GM12878 (cell line): ENCODE results near the gene MAP2K4. TPM values are rescaled to one million over a fixed set of nuclear protein-coding genes. Genes with fewer than 3 reads are reported as not detected.

ENCODE experiments used
- BCLAF1 ChIP-seq: fragments of 450-650 bp; IDR thresholded peaks from 2 replicates; pipeline ENCODE4 v1.6.1; 2017; ENCODE audit warnings: antibody characterized with exemption, mild to moderate bottlenecking, moderate library complexity
- DPF2 ChIP-seq: fragments of 450-650 bp; IDR thresholded peaks from 2 replicates; pipeline ENCODE4 v1.6.1; 2017; ENCODE audit warnings: mild to moderate bottlenecking
- USF1 ChIP-seq: IDR thresholded peaks from 2 replicates; pipeline ENCODE4 v1.6.1; 2011; ENCODE audit warnings: borderline replicate concordance, low read depth, mild to moderate bottlenecking, moderate library complexity, mixed read lengths, low read length; ENCODE audit not compliant: insufficient read depth; ENCODE audit errors: extremely low read length
- polyA plus RNA-seq, 11 experiments: library from polyadenylated mRNA; depleted of rRNA in 4 of 11; unstranded in 6 of 11; stranded (reverse) in 5 of 11; fragments of >200 nt; fragmentation: Nextera tagmentation in 4 of 11; fragmentation: Illumina TruSeq in 1 of 11; extraction: Ambion mirVana in 4 of 11; extraction: Trizol in 1 of 11; gene quantifications; 1 replicate in 1 of 11; 2 replicates in 10 of 11; pipeline versions ENCODE4 v1.2.1 to v1.2.3, GENCODE V29; 2011 to 2016; ENCODE audit warnings: inconsistent platforms in 2 of 11, missing spikeins in 2 of 11, low read depth in 1 of 11
- total RNA-seq, 4 experiments: library from RNA; depleted of rRNA in 3 of 4; stranded (reverse); fragments of >200 nt in 3 of 4; fragmentation: Illumina TruSeq in 1 of 4; extraction: Trizol in 1 of 4; gene quantifications; 2 replicates each; pipeline versions ENCODE4 v1.2.1 to v1.2.3, GENCODE V29; 2013 to 2021
- TF ChIP-seq, protein P1 (sequence below): IDR thresholded peaks from 2 replicates; pipeline ENCODE4 v1.6.1; 2012; ENCODE audit warnings: low read depth, low read length, improper control_type of control experiment
- TF ChIP-seq, protein P2 (sequence below): fragments of 450-650 bp; IDR thresholded peaks from 2 replicates; pipeline ENCODE4 v1.6.1; 2017; ENCODE audit warnings: mild to moderate bottlenecking, low read depth, inconsistent platforms; ENCODE audit not compliant: poor library complexity, severe bottlenecking

Gene MAP2K4
- total and polyA plus RNA-seq, 10 of the 15 experiments (the other 5 are each of a cell fraction or from before 2014, with no cell fraction given) = 5.4 to 34.1 (median 25.5) TPM

GRCh38 chr17:12077773-12078172 is 57.1 kb downstream of the MAP2K4 start (continued):
- TF ChIP-seq USF1 (no peak), DPF2 (no peak), BCLAF1 (no peak)
- TF ChIP-seq, protein P1, sequence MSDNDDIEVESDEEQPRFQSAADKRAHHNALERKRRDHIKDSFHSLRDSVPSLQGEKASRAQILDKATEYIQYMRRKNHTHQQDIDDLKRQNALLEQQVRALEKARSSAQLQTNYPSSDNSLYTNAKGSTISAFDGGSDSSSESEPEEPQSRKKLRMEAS = no peak
- TF ChIP-seq, protein P2, sequence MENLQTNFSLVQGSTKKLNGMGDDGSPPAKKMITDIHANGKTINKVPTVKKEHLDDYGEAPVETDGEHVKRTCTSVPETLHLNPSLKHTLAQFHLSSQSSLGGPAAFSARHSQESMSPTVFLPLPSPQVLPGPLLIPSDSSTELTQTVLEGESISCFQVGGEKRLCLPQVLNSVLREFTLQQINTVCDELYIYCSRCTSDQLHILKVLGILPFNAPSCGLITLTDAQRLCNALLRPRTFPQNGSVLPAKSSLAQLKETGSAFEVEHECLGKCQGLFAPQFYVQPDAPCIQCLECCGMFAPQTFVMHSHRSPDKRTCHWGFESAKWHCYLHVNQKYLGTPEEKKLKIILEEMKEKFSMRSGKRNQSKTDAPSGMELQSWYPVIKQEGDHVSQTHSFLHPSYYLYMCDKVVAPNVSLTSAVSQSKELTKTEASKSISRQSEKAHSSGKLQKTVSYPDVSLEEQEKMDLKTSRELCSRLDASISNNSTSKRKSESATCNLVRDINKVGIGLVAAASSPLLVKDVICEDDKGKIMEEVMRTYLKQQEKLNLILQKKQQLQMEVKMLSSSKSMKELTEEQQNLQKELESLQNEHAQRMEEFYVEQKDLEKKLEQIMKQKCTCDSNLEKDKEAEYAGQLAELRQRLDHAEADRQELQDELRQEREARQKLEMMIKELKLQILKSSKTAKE = no peak
